DMS53 treated with DMSO at 0.1 percent for 48 hours (cell line): ENCODE measurements around the gene STK26.
"Not testable (repeated sequence)": the region's sequence is repeated elsewhere in the genome, so short reads cannot be mapped to it uniquely, and the experiment has no call there.

Source experiments
- DNase-seq: peaks from one replicate; lab custom pipeline; 2025; ENCODE audit not compliant: unreplicated experiment; lab: John Stamatoyannopoulos, UW

The STK26 gene

DNA sequence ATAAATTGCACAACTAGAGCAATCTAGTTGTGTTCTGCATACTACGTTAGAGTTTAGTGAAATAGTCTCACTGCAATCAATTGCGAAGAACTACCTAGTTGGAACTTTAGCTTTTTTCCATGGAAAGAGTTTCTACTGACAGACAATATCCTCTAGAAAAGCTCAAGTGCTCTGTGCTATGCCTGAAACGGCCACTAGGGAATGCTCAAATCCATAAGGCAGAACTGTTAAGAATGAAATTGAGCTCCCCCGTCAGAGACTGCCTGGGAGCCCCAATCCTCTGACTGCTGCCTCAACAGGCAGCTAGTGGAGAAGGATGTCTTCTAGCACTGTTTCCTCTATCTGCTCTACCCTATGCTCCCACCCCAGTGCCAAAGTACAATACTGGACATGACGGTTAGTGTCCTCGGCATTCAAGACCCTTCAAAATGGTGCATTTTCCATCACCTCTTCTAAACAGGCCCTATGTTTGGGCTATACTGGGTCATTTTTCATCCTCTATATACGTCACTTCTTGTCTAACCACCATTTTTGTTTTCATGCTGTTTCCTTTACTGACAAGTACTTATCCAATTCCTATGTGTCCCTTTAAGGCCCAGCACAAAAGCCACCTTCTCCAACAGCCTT, 69.5 kb downstream of the STK26 start:
- peak; percentile 52 for DNase-seq

GRCh38 chrX:132093239-132093860, 70.2 kb downstream of the STK26 start:
- DNase-seq, result no peak

DNA sequence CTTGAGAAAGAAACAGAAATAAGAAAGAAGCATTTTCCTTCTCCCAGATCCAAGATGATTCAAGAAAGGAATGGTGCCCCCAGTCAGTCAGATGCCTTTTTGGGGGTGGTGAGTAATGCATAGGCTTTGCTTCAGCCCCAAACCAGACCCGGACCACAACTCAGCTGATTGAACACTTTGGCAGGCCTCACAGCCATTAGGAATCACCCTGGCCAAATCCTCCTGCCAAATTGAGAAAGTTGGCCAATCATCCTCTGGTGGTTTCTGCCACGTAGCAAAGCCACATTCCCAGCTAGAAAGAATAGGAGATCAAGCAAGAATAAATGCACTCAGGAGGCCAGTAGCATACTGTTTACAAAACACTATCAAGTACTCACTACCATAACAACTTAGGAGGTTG, 71.1 kb downstream of the STK26 start:
- DNase-seq, result no peak

DNA sequence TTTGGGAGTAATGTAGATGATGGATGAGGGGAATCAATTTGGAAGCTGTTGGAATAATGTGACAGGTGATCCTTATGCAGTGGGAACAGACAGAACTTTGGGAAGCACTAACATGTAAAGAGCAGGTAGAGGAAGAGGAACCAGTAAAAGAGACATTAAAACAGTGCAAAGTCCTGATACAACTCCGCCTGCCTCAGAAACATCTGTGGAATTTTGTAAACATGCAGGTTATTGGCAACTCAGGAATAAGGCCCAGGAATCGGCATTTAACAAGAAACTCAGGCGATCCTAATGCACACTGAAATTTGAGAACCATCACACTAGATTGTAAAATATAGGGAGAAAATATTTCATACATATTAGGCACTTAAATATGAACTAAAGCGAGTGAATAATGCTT, 75.6 kb downstream of the STK26 start:
- DNase-seq, result not testable (repeated sequence)

DNA sequence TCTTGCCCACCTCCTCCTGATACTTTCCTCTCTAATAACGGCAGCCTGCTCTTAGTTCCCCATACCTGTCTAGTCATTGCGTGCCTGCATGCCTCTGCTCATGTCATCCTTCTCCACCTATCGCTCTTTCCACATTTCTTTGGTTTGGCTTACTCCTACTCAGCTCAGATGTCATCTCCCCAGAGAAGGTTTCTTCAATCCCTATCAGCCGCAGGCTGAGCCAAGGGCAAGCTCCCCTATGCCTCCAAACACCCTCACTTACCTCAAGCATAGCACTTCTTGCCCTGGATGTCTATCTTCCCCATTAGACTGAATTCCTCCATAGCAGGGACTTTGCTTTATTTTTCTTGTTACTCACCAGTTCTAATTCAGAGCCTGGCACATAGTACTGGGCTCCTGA, 78.1 kb downstream of the STK26 start:
- DNase-seq, result no peak

- no peak for DNase-seq
Measured at GRCh38 chrX:132101799-132102198, 78.7 kb downstream of the STK26 start.

DNA sequence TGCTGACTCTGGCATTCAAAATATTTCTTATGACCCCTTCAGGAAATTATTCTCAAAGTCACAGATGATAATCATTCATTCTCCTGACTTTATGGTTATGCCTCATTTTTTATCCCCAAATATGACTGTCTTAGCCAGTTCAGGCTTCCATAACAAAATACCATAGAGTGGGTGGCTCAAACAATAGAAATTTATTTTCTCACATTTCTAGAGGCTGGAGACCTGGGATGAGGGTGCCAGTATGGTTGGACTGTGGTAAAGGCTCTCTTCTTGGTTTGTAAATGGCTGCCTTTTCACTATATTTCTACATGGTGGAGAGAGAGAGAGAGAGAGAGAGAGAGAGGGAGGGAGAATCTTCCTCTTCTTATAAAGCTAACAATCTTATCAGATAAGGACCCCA, 84.2 kb downstream of the STK26 start:
- DNase-seq, result no peak

GRCh38 chrX:132114607-132115006, 91.5 kb downstream of the STK26 start:
- DNase-seq, result peak; percentile 29

DNA sequence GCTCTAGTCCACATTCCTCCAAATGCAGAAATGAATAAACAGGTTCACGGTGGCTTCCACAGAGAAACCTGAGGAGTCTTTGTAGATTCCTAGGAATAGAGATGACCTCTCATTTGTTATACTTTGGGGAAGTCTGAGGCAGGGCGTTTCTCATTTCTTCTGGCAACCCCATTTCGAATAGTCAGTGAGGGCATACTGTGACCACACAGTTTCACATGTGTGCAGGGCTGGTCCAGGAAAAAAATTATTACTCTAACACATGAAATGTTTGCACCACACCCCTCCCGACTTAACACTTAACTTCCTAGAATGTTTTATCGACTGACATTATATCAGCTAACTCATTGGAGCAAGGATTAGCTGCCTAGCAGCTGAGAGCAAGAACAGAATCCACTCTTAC, 92.7 kb downstream of the STK26 start:
- DNase-seq, result no peak

DNA sequence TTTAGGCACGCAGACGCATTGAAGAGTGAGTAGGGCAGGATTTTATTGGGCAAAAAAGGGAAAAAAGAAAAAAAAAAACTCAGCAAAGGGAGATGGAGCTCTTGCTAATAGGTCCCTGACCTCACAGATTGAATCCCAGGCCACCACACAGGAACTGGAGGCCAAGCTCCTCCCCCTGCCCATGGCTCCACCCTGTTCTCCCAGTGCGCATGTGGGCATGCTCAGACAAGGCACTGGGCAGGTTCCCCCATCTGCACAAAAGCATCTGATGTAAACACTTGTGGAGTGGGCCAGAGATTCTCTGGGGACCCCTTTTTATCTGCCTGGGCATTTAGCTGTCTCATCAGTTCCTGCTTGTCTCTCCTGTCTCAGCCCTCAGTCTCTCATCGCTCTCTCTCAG, 95.3 kb downstream of the STK26 start:
- no peak for DNase-seq

DNA sequence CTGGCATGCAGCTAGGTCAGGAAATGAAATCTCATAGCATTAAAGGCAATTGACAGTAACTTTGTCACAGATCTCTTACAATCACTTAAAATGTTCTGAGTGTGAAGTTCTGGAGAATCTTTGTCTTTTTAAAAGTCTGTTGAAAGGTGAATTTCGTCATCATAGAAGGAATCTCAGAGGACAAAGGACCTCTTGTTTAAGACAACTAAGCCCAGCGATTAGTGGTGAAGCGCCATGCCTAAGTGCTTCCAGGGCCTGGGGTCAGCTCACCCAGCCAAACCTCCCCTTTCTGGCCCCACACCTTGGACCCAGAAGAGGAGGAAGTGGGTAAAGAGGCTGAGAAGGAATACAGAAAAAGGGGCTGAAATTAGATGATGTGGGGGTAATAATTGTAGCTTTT, 96.2 kb downstream of the STK26 start:
- DNase-seq, result no peak

DNA sequence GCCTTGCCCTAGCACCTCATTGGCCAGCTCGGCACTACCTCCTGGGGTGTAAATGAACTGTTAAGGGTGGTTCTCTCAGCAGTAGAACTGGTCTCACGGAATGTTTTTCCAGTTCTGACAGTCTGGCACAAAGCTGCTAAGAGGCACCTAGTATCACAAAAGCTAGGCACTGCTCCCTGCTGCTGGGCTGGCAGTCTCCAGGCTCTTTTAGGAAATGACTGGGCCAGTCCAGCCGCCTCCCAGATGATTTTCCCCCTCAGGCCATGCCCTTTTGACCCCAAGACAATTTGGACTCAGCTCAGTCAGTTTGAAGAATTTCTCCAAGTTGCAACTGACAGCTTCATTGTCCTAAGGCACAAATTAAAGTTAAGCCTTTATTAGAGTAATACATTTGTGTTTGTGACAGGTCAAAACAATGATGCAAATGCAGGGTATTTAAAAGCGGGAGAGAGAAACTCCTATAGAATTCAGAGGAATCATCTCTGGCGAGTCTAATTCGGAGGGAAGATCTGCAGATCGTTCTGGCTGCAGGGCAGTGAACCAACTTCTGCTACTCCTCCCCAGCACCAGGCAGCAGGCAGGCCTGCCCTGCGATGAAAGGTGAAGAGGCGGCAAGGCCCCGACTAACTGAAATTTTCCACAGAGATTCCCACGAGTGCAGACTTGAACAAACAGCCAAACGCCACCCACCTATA, 96.9 kb downstream of the STK26 start:
- no peak for DNase-seq

DNA sequence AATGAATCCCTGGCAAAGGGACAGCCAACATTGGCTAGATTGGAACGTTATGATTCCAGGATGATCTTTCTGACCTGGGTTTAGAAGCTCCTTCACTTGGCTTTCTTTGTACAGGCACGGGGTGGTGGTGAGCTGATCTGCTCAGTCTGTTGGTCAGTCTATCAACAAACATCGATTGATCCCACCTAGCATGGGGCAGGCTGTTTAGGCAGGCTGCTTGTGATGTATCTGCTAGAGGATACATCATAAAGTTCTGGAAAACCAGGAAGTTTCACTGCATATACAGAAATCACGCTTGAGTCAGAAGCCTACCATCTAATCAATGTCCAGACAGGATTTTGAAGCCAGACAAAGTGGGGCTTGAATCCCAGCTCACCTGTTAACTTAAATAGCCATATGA, 97.8 kb downstream of the STK26 start:
- DNase-seq, result no peak
